Measurements from ENCODE around the gene LIN7C.
"Not testable (repeated sequence)": the region's sequence is repeated elsewhere in the genome, so short reads cannot be mapped to it uniquely, and the experiment has no call there.

Gene LIN7C, protein sequence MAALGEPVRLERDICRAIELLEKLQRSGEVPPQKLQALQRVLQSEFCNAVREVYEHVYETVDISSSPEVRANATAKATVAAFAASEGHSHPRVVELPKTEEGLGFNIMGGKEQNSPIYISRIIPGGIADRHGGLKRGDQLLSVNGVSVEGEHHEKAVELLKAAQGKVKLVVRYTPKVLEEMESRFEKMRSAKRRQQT

DNA sequence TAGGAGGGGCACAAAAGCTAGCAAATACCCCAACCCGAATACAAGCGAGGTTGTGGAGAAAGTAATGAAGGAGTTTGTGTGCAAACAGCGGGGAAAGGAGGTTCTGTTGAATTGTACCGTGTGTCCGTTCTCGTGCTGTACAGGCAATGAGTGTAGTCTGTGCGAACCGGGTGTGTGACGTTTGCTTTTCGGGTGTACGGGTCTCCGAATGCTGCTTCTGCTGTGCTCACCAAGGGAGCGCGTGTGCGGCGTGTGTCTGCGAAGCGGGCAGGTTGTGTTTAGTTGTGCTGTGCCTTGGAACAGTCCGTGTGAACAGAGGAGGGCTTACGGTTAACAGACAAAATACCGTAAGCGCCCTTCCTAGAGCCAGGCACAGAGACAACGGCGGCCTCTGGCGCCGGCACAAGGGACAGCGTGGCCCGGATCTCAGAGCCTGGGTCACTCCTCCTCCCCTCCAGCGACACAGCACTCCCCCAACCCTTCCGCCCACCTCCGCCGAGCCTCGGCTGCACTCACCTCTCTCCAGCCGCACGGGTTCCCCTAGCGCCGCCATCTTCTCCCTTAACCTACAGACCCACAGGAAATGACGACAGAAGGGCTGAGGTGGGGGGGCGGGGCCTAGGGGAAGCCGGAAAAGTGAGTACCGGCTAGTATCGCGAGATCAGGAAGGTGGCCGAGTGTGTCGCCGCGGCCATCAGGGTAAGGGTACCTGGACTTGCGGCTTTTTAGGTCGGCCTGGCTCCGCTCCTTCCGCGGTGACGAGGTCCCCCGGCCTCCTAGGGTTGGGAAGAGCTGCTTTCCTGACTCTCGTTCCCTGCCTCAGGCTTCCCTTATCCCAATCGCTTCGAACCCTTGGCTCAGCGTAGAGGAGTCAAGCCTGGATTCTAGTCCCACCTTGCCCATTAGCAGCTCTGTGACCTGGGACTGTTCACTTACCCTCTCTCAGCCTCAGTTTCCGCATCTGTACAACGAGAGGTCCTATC lies at the start of gene LIN7C:
Gene LIN7C, minus strand, starts transcription at position 570 of the 983 bp plus-strand sequence. Its CDS starts 17 bp downstream, at position 553.
- peak; percentile 94 for DNase-seq (ENCODE audit: low read depth)

DNA sequence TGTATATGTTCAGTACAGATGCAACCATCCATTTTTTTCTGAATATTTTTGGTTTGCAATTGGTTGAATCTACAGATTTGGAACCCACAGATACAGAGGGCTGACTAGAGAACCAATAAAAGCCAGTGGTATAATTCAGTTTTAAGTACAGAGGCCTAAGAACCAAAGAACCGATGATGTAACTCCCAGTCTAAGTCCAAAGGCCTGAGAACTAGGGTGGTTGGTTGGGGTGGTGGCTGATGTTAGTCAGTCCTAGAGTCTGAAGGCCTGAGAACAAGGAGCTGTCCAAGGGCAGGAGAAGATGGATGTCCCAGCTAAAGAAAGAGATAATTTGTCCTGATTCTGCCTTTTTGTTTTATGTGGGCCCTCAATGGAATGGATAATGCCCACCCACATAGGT lies 48.7 kb upstream of the LIN7C start:
- no peak for DNase-seq (ENCODE audit: low read depth)

DNA sequence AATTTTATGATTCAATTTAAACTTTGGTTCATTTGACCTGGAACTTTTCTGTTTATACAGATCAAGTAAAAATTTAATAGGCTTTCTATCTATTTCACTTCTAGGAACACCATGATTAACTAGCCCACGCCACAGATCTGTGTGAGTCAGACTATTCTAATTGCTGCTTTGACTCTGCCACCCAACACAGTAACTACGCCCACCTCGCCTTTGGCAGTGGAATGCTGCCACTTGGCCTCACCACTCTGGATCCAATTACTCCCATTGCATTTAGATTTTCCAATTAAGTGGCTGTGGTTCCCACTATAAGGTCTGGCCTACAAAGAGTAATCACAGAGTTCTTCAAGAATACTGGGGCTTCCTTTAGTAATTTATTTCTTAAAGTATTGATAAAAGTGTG lies 46.6 kb upstream of the LIN7C start:
- no peak for DNase-seq (ENCODE audit: low read depth)

DNA sequence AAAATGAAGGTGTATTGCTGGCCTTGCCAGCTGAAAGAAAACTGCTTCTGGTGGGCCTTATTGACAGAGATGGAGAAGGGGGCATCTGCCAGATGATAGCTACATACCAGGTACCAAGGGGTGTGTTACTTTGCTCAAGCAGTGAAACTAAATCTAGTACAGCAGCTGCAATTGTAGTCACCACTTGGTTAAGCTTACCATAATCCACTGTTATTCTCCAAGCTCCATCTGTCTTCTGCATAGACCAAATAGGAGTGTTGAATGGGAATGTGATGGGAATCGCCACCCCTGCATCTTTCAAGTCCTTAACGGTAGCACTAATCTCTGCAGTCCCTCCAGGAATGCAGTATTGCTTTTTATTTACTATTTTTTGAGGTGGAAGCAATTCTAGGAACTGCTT lies 45.8 kb upstream of the LIN7C start:
- no peak for DNase-seq (ENCODE audit: low read depth)

DNA sequence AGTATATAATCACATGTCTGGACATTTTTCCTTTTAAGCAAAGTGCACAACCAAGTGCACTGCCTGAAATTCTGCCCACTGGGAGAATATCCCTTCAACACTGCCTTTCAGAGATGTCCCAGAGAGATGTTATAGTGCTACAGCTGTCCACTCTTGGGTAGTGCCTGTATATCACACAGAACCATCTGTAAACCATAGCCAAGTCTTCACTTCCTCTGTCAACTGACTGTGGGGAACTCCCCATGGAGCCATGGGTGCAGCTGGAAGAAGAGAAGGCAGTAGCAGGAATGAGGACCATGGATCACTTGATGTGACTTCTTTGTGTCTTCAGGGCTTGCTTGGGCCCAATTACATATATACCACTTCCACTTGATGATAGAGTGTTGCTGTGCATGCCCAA lies 44.6 kb upstream of the LIN7C start:
- no peak for DNase-seq (ENCODE audit: low read depth)

DNA sequence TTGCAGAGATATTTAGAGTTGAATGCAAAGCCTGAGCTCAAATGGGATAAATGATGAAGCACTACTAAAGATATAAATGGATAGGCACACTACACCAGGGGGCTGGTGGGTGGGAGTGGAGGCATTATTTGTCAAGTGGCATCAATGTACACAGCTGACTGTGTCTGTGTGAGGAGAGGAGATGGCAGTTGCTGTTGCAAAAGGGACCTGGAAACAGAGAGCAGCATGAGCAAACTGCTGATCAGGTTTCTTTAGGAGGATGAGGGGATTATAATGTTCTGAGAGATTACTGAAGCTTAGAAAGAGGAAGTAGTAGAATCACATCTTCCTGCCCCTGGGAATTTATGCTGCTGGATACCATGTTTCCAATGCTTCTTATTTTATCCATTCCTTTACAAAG lies 39.4 kb upstream of the LIN7C start:
- DNase-seq (ENCODE audit: low read depth) = no peak

DNA sequence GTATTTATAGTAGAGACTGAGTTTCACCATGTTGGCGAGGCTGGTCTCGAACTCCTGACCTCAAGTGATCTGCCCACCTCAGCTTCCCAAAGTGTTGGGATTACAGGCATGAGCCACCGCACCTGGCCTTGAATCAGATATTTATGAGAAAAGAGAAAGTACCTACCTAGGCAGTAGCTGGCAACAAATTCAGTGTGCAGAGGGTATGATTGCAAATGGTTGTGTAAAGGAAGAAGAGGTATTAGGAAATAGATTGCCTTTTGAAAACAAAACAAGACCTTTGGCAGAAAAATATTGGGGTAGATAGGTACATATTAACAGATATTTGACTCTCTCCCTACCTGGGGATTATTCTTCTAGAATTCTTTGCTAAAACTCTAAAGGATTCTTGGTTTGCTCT lies 38.5 kb upstream of the LIN7C start:
- DNase-seq (ENCODE audit: low read depth) = no peak

DNA sequence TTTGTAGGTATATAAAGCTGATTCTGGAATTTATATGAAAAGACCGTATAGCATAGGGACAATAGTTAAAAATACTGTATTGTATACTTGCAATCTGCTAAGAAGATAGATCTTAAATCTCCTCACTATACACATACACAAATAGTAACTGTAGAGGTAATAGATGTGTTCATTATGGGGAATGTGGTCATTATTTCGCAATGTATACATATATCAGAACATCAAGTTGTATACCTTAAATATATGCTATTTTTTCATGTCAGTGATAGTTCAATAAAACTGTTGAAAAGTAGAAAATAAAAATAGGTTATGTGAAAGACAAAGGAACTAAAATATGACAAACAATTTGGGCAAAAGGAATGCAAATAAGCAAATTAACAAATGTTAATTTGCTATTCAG lies 35.2 kb upstream of the LIN7C start:
- no peak for DNase-seq (ENCODE audit: low read depth)

DNA sequence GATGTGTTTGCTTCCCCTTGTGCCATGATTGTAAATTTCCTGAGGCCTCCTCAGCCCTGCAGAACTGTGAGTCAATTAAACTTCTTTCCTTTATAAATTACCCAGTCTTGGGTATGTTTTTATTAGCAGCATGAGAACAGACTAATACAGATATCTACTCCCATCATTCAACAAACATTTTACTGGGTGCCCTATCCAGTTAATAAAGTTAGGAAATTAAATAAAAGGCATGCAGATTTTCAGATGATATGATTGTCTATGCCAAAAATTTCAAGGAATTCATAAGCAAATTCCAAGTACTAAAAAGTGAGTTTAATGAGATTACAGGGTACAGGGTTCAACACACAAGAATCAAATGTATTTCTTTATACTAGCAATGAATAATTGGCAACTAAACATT lies 33.5 kb upstream of the LIN7C start:
- DNase-seq (ENCODE audit: low read depth) = no peak

DNA sequence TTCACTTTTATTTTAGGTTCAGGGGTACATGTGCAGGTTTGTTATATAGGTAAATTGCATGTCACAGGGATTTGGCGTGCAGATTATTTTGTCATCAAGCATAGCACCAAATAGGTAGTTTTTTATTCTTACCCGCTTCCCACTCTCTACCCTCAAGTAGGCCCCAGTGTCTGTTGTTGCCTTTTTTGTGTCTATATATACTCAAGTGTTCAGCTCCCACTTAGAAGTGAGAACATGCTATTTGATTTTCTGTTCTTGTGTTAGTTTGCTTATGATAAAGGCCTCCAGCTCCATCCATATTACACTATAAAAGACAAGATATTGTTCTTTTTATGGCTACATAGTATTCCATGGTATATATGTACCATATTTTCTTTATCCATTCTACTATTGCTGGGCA lies 28.5 kb upstream of the LIN7C start:
- DNase-seq (ENCODE audit: low read depth) = no peak

DNA sequence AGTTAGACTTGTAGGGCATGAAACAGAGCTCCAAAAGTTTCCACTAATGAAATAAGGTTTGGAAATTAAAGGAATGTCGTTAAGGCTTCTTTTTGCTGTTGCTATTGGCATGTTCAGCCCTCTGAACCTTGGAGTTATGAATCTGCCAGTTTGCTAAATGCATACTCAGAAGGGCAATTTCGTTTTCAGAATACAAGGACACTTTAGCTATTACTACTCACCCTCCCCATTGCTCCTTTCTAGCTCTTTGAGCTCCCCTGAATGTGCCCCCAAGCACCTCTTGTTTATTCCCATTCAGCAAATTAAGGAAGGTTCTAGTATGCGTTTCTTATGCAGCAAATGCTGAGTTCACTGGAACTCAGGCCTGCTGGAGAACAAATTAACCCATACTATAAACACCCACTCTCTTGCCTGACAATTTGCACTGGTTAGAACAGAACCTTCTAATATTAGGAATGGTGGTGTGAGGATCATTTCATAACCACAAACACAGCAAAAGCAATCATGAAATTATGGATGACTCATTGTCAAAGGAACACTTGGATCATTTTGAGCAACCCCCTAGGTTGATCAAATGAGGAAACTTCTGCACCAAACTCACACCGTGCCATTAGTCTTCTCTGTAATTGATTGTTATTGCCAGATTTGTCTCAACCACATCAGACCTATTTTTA lies 26.2 kb upstream of the LIN7C start:
- no peak for DNase-seq (ENCODE audit: low read depth)

DNA sequence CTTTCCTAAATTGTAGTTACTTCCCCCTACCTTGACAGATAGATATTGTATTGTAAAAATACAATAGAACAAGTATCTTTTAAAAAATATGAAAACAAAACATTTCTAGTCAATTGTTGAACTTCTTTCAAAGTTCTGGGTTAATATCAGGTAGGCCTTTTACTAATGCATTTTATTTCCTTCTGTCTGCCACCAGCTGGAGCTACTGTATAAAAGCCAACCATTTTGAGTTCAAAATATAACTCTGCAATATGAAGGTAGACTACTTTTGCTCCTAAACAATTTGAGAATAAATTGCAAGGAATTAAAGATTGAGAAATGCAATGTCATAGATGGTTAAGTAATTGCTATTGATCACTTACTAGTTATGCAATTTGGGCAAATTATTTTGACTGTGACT lies 22.1 kb upstream of the LIN7C start:
- DNase-seq (ENCODE audit: low read depth) = no peak

DNA sequence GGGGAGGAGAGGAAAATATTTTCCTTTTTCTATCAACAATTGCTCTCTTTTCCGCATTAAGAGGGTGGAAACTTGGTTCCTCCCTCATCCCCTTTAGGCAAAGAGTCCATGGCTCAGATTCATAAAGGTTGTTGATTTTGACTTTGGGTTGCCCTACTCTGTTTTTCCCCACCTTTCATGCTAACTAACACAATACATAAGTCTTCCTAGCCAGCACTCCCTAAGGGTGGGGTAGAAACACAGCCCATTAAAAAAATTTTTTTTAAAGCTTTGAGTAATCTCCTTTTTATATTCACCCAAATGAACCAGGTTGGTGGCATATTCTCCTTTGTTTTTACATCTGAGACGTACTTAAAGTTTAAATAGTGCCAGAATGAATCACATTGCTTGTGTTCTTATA lies 20.0 kb upstream of the LIN7C start:
- no peak for DNase-seq (ENCODE audit: low read depth)

DNA sequence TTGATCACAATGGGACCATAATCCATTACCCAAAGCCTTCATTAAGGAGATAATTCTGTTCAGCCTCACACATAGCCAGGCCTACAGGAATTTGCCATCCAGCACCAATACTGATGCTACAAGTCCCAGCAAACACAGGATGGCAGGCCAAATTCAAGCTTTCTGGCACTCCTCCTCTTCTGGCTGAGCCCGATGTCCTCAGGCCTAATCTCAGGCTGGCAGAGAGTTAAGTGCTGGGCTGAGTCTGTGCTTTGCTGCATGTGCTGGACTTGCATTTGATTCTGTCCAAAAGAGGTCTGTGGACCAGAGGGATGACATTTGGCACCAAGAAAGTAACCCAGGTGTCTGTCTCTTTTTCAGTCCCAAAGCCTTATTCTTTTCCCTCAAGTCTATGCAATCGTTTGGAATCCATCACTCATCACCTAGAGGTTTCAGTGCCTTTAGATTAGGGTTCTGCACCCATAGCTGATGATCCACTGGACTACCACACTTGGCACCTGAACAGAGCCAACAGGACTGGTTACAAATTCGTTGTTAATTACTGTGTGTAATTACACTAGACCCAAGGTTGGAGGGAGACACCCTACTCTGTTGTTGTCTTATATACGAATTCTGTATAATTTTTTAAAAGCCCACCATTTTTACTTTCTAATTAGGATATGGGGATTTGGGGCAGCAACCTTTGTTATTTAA lies 19.4 kb upstream of the LIN7C start:
- DNase-seq (ENCODE audit: low read depth) = no peak

DNA sequence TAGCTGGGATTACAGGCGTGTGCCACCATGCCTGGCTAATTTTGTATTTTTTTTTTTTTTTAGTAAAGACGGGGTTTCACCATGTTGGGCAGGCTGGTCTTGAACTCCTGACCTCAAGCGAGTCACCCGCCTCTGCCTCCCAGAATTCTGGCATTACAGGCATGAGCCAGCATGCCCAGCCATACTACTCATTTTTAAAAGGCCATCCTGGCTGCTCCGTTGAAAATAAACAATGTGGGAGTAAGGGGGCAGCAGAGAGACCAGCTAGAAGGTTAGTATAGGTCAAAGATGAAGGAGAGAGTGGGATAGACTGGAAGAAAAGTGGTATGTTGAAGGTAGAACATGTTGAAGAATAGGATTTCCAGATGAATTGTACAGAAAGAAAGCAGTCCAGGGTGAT lies 17.6 kb upstream of the LIN7C start:
- peak; percentile 59 for DNase-seq (ENCODE audit: low read depth)

DNA sequence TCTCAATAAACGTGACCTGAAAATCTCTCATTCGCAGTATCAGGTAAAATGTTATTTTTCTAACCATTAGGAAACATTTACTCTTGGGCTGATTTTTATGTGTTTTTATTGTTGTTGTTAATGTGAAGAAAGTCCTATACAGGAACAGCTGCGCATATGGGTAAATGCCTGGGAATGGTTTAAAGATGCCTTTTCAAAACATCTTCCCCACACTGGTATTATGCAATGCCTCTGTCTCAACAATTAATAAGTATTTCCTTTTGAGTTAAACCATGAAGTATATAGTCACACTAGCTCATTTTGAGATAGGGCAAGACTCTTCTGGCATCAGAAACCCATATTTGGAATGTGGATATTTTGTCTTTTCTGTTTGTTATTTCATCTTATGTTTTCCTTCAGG lies 13.7 kb upstream of the LIN7C start:
- no peak for DNase-seq (ENCODE audit: low read depth)

DNA sequence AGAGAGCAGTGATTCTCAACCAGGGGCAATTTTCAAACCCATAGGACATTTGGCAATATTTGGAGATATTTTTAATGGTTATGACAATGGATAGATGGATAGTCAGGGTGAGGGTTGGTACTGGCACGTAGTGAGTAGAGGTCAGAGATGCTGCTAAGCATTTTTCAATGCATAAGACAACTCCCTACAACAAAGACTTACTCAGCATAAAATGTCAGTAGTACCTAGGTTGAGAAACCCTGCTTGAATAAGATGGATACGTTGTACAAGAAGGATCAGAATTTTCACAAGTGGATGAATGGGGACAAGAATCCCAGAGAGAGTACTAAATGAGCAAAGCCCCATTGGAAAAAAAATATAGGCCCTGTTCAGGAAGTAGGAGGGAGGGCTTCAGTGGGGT lies 11.9 kb upstream of the LIN7C start:
- no peak for DNase-seq (ENCODE audit: low read depth)

DNA sequence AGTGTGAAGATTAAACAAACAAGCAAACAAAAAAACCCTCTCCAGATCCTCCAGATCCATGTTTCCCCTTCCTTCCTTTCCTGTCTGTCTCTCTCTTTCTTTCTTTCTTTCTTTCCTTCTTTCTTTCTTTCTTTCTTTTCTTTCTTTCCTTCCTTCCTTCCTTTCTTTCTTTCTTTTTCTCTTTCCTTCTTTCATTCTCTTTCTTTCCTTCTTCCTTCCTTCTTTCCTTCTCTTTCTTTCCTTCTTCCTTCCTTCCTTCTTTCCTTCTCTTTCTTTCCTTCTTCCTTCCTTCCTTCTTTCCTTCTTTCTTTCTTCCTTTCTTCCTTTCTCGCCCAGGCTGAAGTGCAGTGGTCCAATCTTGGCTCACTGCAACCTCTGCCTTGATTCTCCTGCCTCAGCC lies 10.9 kb upstream of the LIN7C start:
- DNase-seq (ENCODE audit: low read depth) = not testable (repeated sequence)

DNA sequence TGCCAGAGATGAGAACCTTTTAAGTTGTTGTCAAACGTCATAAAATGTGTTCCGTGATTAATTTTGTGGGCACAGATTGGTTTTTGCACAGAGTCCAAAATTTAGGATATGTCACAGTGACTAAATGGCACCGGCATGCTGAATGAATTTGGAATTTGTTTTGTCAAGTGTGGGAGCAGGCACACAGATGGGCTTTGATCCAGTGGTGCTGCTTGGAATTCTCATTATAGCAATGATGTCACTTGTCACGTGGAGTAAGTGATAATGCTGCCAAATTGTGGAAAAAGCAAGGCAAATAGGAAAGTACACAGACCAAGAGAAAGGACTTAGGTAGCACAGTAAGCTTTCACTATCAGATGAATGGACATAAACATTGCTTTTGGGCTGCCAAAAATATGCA lies 8.0 kb upstream of the LIN7C start:
- DNase-seq (ENCODE audit: low read depth) = peak; percentile 68

DNA sequence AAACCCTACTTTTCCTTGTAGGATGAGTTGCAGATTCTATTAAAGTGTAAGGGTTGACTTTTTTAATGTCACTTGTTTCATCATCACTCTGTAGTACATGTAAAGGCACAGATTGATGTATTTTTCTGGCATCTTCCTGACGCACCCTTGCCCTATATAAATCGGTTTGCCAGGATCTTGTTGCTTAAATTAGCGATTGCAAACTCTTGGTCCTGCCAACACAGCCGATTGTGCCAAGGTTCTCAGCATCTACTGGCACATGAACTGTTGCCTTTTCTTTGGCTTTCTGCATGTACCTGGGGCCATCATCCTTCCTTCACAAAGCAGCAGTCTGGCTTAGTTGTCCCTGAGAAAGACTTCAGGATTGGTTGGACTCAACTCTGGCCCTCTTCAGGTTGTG lies 7.5 kb upstream of the LIN7C start:
- DNase-seq (ENCODE audit: low read depth) = no peak

DNA sequence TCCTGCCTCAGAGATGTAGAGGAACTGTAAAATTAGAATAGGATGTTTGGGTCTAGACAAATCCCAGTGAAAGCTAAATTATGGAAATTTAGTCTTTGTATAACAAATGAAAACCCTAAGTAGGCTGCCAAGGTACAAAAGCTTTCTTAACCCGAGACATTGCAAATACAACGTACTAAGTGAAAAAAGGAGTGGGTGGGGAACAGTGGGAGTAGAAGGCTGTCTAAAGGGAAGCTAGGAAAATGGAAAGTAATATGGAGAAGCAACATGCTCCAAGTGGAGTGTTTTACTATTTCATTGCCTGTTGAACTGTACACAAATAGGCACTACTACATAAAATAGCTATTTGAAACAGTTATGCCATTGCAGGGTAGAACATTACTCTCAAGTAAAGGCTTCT lies 6.8 kb upstream of the LIN7C start:
- DNase-seq (ENCODE audit: low read depth) = no peak

DNA sequence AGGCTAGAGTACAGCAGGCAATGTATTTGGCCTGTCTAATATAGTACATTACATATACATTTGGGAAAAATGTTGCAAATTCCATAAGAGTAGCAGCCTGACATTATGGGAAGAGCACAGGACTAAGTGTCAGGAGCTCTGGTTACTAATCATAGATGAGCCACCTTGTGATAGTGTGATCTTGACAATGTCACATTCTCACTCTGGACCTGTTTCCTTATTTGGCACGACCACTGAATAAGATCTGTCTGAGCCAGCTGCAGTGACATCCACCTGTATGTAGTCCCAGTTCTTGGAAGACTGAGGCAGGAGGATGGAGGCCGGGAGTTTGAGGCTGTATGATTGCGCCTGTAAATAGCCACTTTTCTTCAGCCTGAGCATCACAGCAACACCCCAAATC lies 5.7 kb upstream of the LIN7C start:
- no peak for DNase-seq (ENCODE audit: low read depth)

Measured in HS-27A (cell line).